IPS-11a (cell line): Measurements from ENCODE around the gene MMS22L.

ENCODE experiments used
- H3K4me3 ChIP-seq: one replicate; pipeline ENCODE4 v1.5.1; 2013; ENCODE audit warnings: low read depth, low read length, control low read depth

MMS22L gene

DNA sequence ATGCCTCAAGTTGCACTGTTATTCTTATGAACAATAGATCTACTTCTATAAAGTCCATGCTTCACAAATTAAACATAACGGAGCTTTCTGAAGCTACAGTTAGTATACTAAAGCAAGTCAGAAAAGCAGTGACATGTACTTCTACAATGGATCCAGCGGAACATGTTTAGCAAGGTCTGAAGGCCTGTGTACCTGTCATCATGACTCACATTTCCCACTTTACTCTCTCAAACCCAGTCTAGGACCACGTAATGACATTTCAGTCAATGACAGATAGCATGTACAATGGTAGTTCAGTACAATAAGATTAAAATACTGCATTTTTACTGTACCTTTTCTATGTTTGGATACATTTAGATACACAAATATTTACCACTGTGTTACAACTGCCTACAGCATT lies 132.1 kb downstream of the MMS22L start:
- H3K4me3 ChIP-seq, result no peak overlapping the region

DNA sequence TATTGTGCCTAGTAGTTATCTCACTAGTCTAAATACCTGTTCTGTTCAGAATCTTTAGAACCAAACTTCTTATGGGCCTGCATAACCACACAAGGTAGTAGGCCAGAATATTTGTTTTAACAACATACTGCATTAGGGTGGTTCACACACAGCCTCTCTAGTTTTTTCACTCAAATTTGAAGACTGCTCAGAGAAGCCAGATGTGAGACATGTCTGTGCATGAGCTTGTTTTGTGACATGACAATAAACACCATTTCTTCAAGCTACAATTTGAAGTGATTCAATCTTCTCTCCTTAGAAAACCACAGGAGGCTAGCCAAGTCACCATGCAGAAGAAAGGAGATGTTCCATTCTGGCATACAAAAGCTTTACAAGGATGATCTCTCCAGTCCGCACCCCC lies 135.6 kb downstream of the MMS22L start:
- no peak overlapping the region for H3K4me3 ChIP-seq

DNA sequence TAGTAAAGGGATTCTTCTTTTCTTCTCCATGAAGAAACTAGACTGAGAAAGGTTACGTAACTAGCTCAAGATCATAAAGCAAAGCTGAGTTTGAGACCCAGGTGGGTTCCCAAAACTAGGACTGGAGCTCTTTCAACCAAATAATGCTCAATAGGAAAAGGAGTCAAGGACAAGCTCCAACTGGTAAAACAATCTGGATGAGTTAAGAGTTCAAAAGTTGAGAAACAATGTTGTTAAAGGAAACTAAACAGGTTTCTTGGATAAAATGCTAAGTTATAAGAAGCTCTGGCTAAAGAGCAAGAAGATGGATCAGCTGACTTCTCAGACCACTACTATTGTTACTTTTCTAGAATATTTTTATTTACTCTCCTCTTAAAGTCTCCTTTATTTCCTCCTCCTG lies 137.3 kb downstream of the MMS22L start:
- no peak overlapping the region for H3K4me3 ChIP-seq

GRCh38 chr6:97141756-97142155 lies 141.3 kb downstream of the MMS22L start:
- no peak overlapping the region for H3K4me3 ChIP-seq

DNA sequence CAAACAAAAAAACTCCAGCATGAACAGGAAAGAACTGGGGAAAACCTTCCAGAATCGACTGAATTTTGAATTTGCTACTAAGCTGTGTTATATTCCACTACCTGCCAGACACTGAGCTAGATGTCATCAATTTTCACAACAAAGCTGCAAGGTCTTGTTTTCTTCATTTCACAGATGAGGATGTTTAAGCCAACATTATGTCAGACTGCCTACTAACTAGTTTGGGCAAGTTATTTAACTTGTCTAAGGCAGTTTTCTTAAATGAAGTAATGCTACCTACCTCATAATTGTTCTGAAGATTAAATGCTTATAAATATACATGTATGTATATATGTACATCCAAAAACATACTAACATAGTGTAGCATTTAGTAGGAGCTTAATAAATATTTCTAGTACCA lies 144.4 kb downstream of the MMS22L start:
- H3K4me3 ChIP-seq, result no peak overlapping the region

DNA sequence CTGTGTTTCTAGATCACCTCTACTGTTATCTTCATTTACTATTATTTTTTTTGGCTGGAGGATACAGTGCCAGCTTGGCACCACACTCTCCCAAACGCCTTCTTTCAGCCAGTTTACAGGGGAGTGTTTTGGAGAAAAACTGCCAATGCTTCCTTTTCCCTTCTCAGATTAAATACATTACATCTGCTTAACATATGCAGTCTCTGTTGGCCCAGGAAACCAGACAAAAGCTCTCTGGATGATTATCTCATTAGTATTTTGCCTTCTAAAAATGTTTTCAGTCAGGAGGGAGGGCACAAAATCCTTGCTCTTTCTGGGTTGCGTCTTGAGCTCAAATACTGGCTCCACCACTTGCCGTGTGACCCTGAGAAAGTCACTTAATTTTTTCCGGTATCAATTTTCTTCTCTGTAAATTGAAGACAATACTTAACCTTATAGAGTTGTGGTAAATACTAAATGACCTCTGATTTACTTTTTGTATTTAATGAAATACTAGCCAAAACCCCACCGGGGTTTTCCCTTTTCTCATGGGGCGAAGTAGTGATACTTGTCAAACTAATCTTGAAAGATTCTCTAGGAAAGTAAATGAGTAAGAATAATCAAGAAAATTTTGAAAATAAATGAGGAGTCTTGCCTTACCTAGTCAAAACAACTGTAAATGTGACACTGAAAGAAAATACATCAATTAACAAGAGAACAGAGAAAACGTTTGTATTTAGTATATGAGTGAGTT lies 146.2 kb downstream of the MMS22L start:
- H3K4me3 ChIP-seq, result no peak overlapping the region

DNA sequence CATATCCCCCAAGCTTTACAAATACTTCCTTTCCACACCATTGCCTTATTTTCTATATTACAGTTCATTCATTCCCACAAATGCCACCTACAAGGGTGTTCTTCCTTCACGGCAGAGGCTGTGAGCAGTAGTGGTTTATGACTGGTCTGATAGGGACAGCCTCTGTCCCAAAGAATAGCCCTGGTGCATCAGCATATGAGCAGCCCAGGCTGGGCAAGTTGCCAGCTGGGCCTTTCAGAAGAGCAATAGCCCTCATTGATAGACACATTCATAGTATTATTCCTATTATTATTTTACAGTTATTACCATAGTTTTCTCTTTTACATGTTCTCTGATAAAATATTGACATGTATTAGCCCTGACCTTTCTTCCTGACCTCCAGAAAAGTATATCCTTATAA lies 149.9 kb downstream of the MMS22L start:
- H3K4me3 ChIP-seq, result no peak overlapping the region

DNA sequence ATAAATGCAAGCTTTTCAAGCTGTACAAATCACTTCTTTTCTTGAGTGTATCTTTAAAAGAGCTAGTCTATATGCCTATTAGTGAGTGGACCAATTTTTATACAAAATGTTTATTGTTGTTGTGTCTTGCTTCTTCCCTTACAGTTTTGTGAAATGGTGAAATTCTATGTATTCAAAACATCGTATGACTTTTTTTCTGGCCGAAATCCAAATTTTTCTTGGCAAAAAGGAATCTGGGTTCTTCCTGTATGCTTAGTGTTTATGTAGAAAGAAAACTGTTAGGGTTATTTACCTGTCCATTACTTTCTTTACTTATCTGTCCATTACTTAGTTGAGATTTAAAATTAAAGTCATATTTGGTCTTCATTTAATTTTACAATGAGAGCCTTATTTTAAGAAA lies 153.9 kb downstream of the MMS22L start:
- H3K4me3 ChIP-seq, result no peak overlapping the region

DNA sequence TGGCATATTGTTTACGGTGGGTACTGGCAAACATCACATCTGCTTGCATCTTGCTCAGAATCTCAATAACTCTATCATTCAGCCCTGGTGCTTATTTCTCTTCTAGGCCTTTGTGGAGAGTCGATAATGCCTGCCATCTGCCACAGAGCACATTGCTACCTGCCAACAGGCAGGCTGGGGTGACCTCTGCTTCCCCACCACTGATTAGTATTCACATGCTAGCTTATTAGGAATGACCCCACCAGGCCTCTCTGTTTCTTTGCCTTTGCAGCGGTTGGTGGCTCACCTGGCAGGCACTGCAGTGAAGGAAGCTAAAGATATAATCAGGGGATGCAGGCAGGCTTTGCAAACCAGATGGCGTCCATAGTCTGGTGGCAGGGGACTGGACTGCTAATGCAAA lies 154.5 kb downstream of the MMS22L start:
- no peak overlapping the region for H3K4me3 ChIP-seq

DNA sequence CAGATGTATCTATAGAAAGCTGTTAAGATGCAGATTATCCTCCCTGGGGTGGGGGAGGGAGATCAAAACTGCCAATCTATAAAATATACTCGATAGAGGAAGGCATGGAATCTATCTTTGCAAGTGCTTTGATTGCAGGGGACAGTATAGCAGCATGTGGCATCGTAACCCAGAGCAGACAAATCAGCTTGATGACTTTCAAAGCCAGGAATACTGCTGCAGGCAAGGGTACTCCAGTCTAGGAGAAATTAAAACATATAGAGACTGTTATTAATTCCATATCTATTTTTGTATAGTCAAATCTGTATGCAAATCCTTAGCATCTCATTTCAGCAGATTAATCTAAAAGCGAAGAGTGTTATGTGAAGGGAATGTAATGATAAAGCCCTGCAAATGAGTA lies 159.4 kb downstream of the MMS22L start:
- no peak overlapping the region for H3K4me3 ChIP-seq

- H3K4me3 ChIP-seq, result no peak overlapping the region
These were observed 159.9 kb downstream of the MMS22L start for GRCh38 chr6:97123112-97123511.

GRCh38 chr6:97120511-97120910 lies 162.5 kb downstream of the MMS22L start:
- no peak overlapping the region for H3K4me3 ChIP-seq

DNA sequence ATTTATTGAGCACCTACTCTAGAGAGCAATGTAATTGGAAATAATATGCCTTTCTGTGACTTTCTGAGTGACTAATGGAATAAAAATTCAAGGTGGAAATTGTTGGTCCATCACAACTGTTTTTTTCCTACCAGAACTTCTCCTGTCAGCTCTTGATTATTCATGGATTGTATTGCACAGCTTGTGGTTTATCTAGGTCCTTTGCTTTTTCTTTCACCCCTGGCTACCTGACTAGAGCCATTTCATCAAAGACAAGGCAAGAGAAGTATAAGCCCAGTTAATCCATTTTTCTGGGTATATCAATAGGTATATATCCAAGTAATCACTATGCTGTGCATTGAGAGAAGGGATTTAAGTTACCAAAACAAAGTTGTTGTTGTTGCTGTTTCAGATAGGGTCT lies 168.4 kb downstream of the MMS22L start:
- no peak overlapping the region for H3K4me3 ChIP-seq

DNA sequence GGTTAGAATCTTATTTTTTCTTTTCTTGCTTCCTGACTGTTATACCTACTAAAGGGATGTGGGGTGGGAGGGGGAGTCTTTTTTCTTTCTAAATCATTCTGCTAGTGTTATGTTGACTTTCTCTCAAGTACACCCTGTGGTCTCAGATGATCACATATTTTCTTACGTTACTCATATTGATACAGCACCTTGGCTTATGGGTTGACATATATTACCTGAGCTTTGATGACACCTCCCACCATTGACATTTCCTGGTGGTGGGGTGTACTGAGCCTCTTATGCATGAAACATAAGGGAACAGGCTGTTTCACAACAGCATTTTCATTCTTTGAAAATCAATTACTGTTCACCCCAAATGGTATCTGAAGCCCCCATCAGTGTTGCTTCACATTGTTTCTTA lies 169.8 kb downstream of the MMS22L start:
- H3K4me3 ChIP-seq, result no peak overlapping the region

GRCh38 chr6:97111243-97111642 lies 171.8 kb downstream of the MMS22L start:
- H3K4me3 ChIP-seq, result no peak overlapping the region

- H3K4me3 ChIP-seq, result no peak overlapping the region
These were observed 172.4 kb downstream of the MMS22L start for GRCh38 chr6:97110626-97111025.

DNA sequence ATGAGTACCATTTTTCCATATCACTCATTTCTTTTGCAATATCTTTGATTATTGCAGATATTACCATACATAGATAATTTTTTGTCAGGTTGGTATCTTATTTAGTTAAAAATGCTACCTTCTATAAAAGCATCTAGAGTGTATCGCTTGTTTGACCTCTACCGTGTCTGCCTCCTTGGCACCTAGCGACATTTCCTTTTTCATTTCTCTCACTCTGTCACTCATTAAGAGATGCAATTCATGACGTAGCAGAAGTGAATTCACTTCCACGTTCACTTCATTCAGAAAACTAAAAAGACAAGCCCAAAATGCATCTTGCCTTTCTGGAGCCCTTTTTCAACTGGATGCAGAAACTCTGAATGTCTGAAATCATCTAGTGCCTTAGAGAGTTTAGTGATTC lies 172.9 kb downstream of the MMS22L start:
- H3K4me3 ChIP-seq, result no peak overlapping the region

GRCh38 chr6:97109444-97109843 lies 173.6 kb downstream of the MMS22L start:
- no peak overlapping the region for H3K4me3 ChIP-seq

GRCh38 chr6:97102145-97102790 lies 180.7 kb downstream of the MMS22L start:
- no peak overlapping the region for H3K4me3 ChIP-seq

DNA sequence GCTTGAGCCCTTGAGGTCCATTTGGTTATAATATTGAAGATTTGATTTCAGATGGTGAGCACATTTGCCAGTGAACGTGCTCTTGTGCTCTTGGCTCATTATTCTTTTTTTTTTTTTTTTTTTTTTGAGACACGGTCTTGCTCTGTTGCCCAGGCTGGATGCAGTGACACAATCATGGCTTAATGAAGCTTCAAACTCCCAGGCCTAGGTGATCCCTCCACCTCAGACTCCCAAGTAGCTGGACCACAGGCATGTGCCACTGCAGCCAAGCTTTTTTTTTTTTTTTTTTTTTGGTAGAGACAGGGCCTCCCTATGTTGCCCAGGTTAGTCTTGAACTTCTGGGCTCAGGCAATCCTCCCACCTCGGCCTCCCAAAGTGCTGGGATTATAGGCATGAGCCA lies 182.3 kb downstream of the MMS22L start:
- H3K4me3 ChIP-seq, result no peak overlapping the region

- H3K4me3 ChIP-seq, result no peak overlapping the region
These were observed 185.7 kb downstream of the MMS22L start for GRCh38 chr6:97097068-97098047.
